ENCODE results near the gene HNRNPCL4.
"Not testable (repeated sequence)": the region's sequence is repeated elsewhere in the genome, so short reads cannot be mapped to it uniquely, and the experiment has no call there.

DNA sequence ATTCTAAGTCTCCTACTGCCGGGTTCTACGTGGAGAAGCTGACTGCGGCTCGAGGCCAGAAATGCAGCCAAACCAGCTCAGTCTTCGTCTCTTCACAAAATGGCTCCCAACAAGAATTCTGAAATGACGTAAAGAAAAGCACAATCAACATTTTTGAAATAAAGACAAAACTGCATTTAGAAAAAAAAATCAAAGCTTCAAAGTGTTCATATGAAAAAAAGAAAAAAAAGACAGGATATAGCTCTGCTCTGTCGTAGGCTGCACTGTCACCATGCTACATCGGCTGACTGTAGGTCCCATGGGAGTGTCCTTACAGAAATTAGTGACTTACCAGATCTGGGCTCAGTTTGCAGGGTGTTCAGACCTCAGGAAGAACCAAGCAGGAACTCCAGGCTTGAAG, at the start of gene HNRNPCL4:
- not testable (repeated sequence) for TF ChIP-seq CTCF (conservative IDR thresholded peaks at IDR 0.05); ZFX (IDR thresholded peaks at IDR 0.05)

All from C4-2B (cell line).